CD4-positive, alpha-beta T cell treated with Interleukin-17A for 1 hour (primary cell): ENCODE results near the gene FBXL20.
"Not testable (repeated sequence)": the region's sequence is repeated elsewhere in the genome, so short reads cannot be mapped to it uniquely, and the experiment has no call there.

Source experiments
- DNase-seq: peaks from one replicate; pipeline ENCODE4 v3.0.0-alpha.2; 2020

Gene FBXL20

DNA sequence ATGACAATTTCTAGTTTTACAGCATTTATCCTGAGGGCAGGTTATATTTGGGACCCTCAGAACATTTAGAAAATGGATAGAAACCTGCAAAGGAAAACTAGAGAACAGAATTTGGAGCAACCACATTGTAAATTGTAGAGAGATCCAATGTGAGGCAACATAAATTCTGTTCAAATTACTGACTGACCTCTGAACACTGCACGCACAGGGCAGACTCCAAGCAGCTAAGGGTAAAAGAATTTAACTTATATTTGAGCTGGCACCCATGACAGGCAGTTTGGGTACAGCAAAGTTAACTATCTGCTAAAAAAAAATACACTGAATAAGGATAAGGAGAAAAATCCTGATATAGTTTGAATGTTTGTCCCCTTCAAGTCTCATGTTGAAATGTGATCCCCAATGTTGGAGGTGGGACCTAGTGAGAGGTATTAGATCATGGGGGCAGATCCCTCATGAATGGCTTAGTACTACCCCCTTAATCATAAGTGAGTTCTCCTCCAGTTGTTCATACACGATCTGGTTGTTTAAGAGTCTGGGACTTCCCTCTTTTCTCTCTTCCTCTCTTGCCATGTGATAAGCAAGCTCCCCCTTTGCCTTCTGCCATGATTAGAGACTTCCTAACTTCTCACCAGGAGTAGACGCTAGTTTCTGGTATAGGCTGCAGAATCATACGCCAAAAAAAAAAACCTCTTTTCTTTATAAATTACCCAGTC, 75.7 kb downstream of the FBXL20 start:
- DNase-seq = no peak

DNA sequence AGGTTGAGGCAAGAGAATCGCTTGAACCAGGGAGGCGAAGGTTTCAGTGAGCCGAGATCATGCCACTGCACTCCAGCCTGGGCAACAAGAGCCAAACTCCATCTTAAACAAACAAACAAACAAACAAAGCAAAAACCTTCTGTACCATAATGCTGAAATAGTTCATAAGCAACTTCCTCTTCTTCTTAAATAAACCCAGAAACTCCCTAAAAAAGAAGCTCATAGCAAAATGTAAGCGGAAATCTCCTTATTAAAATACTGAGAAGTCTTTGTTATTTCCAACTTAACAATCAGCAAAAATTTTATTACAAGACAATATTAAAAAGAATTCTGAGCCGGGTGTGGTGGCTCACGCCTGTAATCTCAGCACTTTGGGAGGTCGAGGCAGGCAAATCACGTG, 82.8 kb downstream of the FBXL20 start:
- DNase-seq = no peak

GRCh38 chr17:39306509-39307212, 94.8 kb downstream of the FBXL20 start:
- DNase-seq = no peak

DNA sequence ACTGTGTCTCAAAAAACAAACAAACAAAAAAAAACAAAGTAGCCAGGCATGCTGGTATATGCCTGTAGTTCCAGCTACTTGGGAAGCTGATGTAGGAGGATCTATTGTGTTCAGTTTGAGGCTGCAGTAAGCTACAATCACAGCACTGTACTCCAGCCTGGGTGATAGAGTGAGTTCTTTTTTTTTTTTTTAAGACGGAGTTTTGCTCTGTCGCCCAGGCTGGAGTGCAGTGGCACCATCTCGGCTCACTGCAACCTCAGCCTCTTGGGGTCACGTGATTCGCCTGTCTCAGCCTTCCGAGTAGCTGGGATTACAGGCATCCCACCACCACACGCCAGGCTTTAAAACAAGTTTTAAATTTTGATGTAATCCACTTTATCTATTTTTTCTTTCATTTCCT, 95.4 kb downstream of the FBXL20 start:
- no peak for DNase-seq

- DNase-seq = no peak
These were observed 97.2 kb downstream of the FBXL20 start for GRCh38 chr17:39304188-39304587.

- DNase-seq = no peak
These were observed 107.4 kb downstream of the FBXL20 start for GRCh38 chr17:39294060-39294459.

GRCh38 chr17:39292546-39292945, 108.9 kb downstream of the FBXL20 start:
- DNase-seq = not testable (repeated sequence)

- DNase-seq = not testable (repeated sequence)
These were observed 114.9 kb downstream of the FBXL20 start for GRCh38 chr17:39286513-39286912.

- no peak for DNase-seq
These were observed 116.7 kb downstream of the FBXL20 start for GRCh38 chr17:39284685-39285084.

GRCh38 chr17:39283896-39284295, 117.5 kb downstream of the FBXL20 start:
- no peak for DNase-seq

DNA sequence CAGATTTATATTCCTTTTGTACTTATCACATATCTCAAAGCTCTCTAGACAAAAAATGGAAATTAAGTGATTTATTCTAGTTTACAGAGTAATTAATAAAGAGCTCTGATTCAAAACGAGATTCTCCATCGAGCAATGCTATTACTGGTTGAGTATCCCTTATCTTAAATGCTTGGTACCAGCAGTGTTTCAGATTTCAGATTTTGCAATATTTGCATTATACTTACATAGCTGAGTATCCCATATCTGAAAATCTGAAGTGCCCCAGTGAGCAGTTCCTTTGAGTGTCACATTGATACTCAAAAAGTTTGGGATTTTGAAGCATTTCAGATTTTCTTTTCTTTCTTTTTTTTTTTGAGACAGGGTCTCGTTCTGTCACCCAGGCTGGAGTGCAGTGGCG, 118.3 kb downstream of the FBXL20 start:
- DNase-seq = no peak

DNA sequence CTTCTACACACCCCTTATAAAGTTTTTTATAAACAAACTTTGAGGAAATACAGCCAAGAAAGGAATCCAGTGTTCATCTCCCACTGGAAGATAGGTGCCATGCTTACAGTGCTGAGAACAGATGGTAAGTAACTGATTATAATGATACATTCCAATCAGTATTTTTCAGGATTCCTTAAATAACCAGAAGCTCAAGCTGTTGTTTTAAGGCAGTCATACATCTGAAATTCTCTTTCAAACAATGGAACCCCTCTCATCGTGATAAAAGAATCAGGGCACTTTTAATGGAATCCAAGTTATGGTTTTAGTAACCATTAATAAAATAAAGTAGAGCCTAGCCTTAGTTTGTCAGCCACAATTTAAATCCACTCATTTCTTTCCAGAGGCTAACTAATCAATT, 119.6 kb downstream of the FBXL20 start:
- no peak for DNase-seq

- DNase-seq = not testable (repeated sequence)
These were observed 123.2 kb downstream of the FBXL20 start for GRCh38 chr17:39278246-39278645.

DNA sequence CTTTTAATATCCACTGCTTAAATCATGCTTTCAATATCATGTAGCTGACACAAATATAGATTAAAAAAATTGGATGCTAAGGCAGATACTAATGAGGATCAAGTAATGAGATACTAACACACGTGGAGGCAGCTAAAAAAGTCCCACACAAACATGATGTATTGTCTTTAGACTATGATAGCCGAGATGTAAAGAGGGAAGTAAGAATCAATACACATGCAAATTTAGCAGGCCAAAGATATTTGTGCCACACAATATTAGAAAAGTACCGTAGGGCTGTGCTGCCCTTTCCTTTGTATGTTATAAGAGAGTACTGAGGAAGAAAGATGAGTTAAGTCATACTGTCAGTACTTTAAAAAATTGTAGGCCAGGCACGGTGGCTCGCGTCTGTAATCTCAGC, 124.3 kb downstream of the FBXL20 start:
- DNase-seq = no peak

GRCh38 chr17:39276113-39276512, 125.3 kb downstream of the FBXL20 start:
- DNase-seq = no peak

- no peak for DNase-seq
These were observed 129.9 kb downstream of the FBXL20 start for GRCh38 chr17:39271546-39271945.

DNA sequence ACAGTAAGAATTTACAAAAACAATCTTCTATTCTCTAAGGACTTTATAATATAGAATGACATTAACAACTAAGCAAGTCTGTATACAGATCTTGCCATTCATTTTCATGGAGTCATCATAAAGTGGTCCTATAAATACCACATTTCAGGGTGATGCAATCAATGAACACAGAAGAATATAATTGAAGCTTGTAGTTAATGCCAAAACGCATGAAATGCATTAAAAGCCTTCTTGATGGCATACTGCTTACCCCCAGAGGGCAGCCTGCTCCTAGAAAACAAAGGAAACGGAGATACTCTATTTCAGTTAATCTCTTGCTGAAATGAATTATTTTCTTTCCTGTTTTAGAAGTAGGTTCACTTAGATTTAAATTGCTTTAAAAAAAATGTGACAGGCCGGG, 130.5 kb downstream of the FBXL20 start:
- DNase-seq = no peak

GRCh38 chr17:39264119-39264518, 137.3 kb downstream of the FBXL20 start:
- DNase-seq = no peak

GRCh38 chr17:39261286-39261685, 140.1 kb downstream of the FBXL20 start:
- peak; percentile 28 for DNase-seq

- DNase-seq = no peak
These were observed 148.5 kb downstream of the FBXL20 start for GRCh38 chr17:39252788-39253460.

GRCh38 chr17:39251997-39252396, 149.4 kb downstream of the FBXL20 start:
- no peak for DNase-seq

- DNase-seq = not testable (repeated sequence)
These were observed 151.3 kb downstream of the FBXL20 start for GRCh38 chr17:39250076-39250475.

- DNase-seq = no peak
These were observed 155.2 kb downstream of the FBXL20 start for GRCh38 chr17:39246274-39246673.
